ENCODE measurements around the gene NOVA2.

GRCh38 chr19:45917421-45918091, 56.1 kb downstream of the NOVA2 start:
- TF ChIP-seq, protein P1, sequence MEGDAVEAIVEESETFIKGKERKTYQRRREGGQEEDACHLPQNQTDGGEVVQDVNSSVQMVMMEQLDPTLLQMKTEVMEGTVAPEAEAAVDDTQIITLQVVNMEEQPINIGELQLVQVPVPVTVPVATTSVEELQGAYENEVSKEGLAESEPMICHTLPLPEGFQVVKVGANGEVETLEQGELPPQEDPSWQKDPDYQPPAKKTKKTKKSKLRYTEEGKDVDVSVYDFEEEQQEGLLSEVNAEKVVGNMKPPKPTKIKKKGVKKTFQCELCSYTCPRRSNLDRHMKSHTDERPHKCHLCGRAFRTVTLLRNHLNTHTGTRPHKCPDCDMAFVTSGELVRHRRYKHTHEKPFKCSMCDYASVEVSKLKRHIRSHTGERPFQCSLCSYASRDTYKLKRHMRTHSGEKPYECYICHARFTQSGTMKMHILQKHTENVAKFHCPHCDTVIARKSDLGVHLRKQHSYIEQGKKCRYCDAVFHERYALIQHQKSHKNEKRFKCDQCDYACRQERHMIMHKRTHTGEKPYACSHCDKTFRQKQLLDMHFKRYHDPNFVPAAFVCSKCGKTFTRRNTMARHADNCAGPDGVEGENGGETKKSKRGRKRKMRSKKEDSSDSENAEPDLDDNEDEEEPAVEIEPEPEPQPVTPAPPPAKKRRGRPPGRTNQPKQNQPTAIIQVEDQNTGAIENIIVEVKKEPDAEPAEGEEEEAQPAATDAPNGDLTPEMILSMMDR (IDR thresholded peaks at IDR 0.05) = no peak
- no peak for TF ChIP-seq TP53 (CRISPR knock-in tag; IDR thresholded peaks at IDR 0.05)
- TF ChIP-seq TEAD4 (CRISPR knock-in tag; IDR thresholded peaks at IDR 0.05) = no peak
- no peak for TF ChIP-seq ZNF317 (CRISPR knock-in tag; IDR thresholded peaks at IDR 0.05; ENCODE audit: borderline replicate concordance, low read depth)
- TF ChIP-seq, protein P2, sequence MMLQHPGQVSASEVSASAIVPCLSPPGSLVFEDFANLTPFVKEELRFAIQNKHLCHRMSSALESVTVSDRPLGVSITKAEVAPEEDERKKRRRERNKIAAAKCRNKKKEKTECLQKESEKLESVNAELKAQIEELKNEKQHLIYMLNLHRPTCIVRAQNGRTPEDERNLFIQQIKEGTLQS (CRISPR knock-in tag; conservative IDR thresholded peaks at IDR 0.05) = no peak
- TF ChIP-seq FOXP1 (CRISPR knock-in tag; IDR thresholded peaks at IDR 0.05; ENCODE audit: borderline replicate concordance) = no peak
- no peak for TF ChIP-seq SP1 (CRISPR knock-in tag; conservative IDR thresholded peaks at IDR 0.05)
